HG03095 (cell line): ENCODE data around the gene CDK6.
"Not testable (repeated sequence)": the region's sequence is repeated elsewhere in the genome, so short reads cannot be mapped to it uniquely, and the experiment has no call there.

Experiments
- ATAC-seq: cut with Tn5 transposase; IDR thresholded peaks from one replicate; pipeline ENCODE4 v1.9.1; 2021; ENCODE audit warnings: moderate library complexity; ENCODE audit not compliant: unreplicated experiment

Gene CDK6

GRCh38 chr7:92763636-92764423, 72.5 kb downstream of the CDK6 start:
- no peak for ATAC-seq

DNA sequence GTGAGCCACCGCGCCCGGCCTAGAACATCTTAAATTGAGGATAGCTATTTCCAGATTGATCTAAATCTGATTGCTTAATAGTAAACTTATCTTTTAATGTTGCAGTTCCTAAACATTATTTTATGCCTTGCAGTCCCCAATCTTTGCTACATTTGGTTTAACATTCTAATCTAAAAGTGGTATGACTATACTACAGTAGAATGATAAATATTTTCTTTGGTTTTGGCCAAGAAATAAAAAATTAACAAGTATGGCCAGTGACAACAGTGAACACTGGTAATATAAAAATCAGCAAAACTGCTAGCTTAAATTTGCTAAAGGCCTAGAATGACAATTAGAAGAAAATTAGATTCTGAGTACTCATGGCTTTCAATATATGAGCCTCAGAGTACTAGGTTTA, 73.5 kb downstream of the CDK6 start:
- no peak for ATAC-seq

DNA sequence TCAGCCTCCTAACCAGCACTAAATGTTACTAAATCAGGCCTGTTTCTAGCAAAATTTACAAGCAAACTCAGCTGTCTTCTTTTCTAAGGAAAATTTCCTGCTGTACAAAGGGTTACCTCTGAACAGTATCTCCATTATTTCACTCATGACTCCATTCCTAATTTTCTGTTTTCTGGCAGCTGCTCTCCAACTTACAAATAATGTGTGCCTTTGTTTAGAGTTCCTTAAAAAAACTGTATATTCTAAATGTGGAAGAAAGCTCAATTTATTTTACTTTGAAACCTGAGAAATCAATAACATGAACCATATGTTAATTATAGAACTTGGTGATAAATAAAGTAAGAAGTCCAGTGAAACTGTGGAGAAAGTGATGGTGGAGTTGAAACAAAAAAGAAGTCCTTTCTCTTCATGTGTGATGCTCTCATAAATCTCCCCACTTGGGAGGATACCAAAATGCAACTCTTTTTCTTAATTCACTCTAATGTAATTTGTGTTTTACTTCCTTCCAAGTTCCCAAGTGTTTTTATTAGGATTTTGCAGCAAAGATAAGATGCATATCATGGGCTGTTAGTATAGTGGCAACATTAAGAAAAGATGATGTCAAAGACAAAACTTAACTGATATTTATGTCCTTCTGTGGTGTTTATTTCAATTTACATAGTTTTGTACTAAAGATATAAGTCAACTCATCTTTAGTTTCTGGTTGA, 74.8 kb downstream of the CDK6 start:
- no peak for ATAC-seq

- no peak for ATAC-seq
Observed at GRCh38 chr7:92758796-92759431, 77.5 kb downstream of the CDK6 start.

- not testable (repeated sequence) for ATAC-seq
Observed at GRCh38 chr7:92757311-92757910, 79.0 kb downstream of the CDK6 start.

- no peak for ATAC-seq
Observed at GRCh38 chr7:92755680-92756079, 80.7 kb downstream of the CDK6 start.

- no peak for ATAC-seq
Observed at GRCh38 chr7:92754919-92755581, 81.3 kb downstream of the CDK6 start.

DNA sequence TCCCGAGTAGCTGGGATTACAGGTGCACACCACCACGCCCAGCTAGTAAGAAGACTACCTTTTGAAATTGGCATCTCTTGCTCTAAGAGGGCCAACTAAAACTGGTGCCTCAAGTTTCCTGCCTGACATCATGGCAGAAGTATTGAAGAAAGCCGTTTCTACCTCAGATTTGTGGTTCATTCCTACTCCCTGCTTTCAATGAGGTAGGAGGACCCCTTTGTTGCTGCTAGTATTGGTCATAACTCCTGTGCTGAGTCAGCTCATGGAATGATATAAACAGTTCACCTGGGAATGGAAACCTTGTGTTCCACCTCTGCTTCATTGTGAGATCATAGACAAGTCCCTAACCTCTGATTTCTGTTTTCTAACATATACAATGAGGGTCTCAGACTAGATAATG, 82.8 kb downstream of the CDK6 start:
- no peak for ATAC-seq

DNA sequence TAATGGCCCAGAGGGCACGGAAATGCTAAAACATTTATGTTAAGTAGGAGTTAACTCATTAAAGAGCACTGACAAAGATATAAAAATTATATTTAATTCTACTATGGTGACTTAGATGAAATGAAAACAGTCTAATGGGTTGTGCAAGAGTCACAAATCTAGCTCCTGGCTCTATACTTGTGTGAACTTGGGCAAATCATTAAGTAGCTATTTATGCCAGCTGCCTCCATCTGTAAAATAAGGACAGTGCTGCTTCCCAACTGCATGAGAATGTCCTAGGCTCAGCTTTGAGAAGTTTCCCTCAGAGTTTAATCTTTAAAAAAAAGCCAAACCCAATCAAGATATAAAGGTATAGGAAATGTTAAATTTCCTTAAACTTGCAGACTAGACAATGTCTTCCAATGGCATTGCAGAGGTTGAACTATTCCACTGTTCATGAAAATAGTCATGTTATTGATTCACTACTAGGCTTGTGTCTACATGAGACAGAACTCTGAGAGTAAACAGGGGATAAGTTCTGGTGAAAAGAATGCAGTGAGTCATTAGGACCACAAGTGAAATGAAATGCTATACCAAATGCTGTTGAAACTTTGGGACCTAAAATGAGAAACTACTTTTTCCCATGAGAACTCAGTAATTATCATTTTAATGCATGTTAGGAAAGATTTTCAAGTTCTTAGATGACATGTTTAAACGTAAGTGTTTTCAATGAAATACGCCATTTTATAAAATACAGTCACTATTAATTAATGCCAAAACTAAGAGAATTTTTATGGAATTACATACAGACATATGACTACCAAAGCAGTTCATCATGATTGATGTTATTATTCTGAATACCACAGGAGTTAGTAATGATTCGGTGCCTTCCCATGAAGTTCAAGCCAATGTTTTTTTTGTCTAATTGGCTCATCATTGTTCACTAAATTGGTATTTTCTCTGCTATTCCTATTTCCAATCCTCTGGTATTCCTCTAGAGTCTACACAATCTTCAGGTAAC, 84.2 kb downstream of the CDK6 start:
- no peak for ATAC-seq

GRCh38 chr7:92750946-92751345, 85.4 kb downstream of the CDK6 start:
- ATAC-seq = no peak

- no peak for ATAC-seq
Observed at GRCh38 chr7:92750447-92750839, 85.9 kb downstream of the CDK6 start.

DNA sequence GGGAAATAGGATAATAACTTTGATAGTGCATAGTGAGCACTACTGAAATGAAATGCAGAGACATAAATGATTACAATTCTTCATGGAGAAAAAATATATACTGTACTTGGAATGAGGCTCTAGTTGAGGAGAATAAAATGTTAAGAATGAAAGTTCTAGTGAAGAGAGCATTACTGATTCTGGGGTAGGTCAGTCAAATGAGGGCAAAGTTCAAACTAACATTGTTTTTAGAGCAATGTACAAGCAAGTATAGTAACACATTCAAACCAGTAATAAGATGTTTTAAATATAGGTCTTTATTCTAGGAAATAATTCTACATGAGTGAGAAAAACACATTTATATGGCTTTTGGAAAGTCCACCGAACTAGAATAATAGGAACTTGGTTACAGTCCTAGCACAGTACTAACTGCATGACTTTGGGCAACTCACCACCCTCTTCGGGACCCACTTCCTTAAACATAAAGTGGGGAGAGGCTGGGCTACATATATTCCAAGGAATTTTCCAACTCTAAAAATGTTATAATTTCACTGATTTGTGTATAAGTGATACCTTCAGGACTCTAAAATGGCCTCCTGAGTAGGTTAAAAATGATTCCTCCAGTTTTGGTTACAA, 86.4 kb downstream of the CDK6 start:
- ATAC-seq = no peak

DNA sequence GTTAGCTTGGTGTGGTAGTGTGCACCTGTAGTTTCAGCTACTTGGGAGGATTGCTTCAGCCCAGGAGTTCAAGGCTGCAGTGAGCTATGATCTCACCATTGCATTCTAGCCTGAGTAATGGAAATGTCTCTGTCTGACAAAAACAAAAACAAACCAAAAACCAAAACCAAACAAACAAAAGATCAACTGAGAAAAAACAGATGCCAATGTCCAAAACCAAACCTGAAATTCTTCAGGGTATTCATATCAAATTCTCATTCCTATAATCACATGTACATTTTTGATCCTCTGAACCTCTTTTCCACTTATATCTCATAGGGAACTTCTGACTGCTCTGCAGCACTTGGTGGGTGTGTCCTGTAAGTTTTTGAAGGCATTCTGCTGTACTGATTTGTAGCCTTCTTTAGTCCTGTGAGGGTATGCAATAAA, 87.0 kb downstream of the CDK6 start:
- ATAC-seq = no peak

- no peak for ATAC-seq
Observed at GRCh38 chr7:92748495-92748894, 87.9 kb downstream of the CDK6 start.

DNA sequence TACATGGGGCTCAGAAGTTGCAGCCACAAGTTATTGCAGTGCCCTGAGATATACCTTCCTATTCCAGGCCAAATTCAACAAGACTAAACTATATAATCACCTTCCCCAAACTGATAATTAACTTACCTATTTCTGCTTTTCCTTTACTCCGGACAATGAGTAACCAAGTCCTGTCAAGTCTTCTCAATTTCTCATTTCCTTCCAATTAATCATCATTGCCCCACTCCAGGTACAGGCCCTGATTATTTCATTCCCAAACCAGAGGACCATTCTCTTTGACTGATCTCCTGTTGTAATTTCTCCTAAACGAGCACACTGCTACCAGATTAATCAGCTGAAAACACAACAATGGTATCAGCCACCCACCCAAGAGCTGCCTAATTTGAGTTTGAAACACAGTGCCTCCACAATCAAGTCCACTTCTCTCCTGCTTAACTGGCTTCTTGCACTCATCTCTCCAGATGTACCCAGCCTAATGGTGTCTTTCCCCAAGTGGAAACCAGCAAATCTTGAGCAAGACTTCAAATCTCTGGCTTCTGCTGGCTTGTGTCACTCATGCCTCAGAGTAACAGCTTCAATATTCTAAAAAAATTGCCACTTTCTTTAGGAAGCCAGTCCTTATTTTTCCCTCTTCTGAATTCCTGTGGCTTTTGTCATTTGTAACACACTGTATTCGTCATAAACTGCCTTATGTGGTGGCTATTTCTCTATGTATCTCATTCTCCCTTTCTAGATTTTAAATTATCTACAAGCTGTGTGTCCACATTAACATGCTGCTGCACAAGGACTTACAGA, 89.1 kb downstream of the CDK6 start:
- ATAC-seq = no peak

DNA sequence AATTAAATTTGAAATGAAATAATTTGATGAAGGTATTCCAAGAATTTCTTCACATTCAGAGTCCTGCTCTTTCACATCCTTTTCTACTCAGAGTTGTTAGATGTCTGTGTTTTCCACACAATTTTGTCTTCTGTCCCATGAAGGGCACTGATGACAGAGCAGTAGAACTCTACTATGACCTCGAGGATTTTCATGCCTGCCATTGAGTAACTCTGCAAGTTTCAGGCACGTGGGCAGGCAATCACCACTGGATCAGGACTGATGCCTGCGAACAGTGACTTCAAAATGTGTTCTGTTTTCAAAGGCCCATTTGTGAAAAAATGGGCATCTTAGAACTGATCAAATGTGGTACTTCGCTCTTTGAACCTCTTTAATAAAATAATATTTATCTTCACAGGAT, 91.1 kb downstream of the CDK6 start:
- ATAC-seq = no peak

DNA sequence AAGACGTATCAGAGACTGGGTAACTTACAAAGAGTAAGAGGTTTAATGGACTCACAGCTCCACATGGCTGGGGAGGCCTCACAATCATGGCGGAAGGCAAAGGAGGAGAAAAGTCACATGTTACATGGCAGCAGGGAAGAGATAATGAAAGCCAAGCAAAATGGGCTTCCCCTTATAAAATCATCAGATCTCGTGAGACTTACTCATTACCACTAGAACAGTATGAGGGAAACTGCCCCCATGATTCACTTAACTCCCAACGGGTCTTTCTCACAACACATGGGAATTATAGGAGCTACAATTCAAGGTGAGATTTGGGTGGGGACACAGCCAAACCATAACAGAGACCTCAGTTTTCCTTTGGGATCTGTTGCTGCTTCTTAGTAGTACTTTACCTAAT, 92.2 kb downstream of the CDK6 start:
- ATAC-seq = not testable (repeated sequence)

DNA sequence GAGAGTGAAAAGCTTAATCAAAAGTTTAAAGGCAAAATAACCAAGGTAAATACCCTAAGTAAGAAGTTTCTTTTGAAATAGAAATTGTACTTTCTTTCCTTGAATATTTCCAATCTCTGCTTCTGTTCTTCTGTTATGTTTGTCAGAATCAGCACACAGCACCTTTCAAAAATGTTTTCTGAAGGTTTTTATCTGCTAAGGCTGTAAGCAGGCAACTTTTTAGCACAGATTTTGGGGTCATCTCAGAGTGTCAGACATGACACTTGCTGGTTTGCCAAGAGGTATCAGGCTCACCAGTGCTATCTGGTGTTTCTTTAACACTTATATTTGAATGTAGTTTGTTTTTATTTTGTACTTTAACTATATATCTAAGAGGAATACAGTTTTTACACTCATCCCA, 94.2 kb downstream of the CDK6 start:
- no peak for ATAC-seq

GRCh38 chr7:92740700-92741126, 95.7 kb downstream of the CDK6 start:
- ATAC-seq = no peak
